Neural crest cell (in vitro differentiated cells): ENCODE data around the gene NHLH2. TPM values are rescaled to one million over a fixed set of nuclear protein-coding genes. Genes with fewer than 3 reads are reported as not detected.

Experiments used
- DNase-seq: peaks from one replicate; pipeline ENCODE4 v3.0.0; 2021; ENCODE audit warnings: low read depth, mixed read lengths, low spot score
- H3K27ac Mint-ChIP-seq: one replicate; pipeline ENCODE4 v1.8.0; 2021; ENCODE audit warnings: mild to moderate bottlenecking, mixed read lengths; ENCODE audit not compliant: unreplicated experiment
- H3K27me3 Mint-ChIP-seq: 2 replicates; pipeline ENCODE4 v1.8.0; 2021; ENCODE audit warnings: low read depth, mild to moderate bottlenecking, mixed read lengths
- H3K36me3 Mint-ChIP-seq: 2 replicates; pipeline ENCODE4 v1.8.0; 2021; ENCODE audit warnings: low read depth, mild to moderate bottlenecking, mixed read lengths
- H3K4me1 Mint-ChIP-seq: 2 replicates; pipeline ENCODE4 v1.8.0; 2021; ENCODE audit warnings: mixed read lengths
- H3K4me3 Mint-ChIP-seq: one replicate; pipeline ENCODE4 v1.8.0; 2021; ENCODE audit warnings: mild to moderate bottlenecking, mixed read lengths
- H3K9me3 Mint-ChIP-seq: 2 replicates; pipeline ENCODE4 v1.8.0; 2021; ENCODE audit warnings: mixed read lengths
- CTCF ChIP-seq: fragments of 200-600 bp; sonication (generic); conservative IDR thresholded peaks from 2 replicates; pipeline ENCODE4 v1.5.0; 2021; ENCODE audit warnings: antibody characterized with exemption, mild to moderate bottlenecking
- total RNA-seq: library from RNA; stranded (reverse); gene quantifications from 2 replicates; pipeline ENCODE4 v1.2.1, GENCODE V29; 2021

NHLH2 gene
- total RNA-seq, 1 donor from 2014 or later: 8.4 TPM

DNA sequence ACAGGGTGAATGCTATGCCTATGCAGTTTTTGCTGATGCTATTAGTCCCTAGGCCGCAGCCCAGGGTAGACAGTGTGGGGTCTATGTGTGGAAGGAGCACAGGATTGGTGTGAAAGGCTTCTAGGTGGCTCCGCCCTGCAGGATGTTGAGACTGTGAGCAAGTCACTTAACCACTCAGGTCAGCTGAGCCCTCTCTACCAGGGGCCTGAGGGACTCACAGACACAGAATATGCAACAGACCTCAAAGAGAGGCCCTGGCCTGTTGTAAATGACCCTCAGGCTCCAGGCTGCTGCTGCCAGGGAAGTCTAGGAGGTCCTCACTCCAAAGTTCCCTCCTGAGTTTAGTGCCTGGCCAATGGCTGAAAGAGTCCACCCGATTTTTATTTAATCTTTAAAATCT lies 11.0 kb downstream of the NHLH2 start:
- Mint-ChIP-seq H3K27ac (no peak overlapping the region), H3K27me3 (peaks cover 38% of the 10 kb centered on the region), H3K36me3 (no peaks in the 10 kb centered on the region), H3K4me1 (peaks cover 23% of the 10 kb centered on the region), H3K4me3 (peak overlapping the region; percentile 66), H3K9me3 (no peaks in the 10 kb centered on the region)
- no peak for TF ChIP-seq CTCF
- no peak for DNase-seq

GRCh38 chr1:115829023-115829674 lies 11.8 kb downstream of the NHLH2 start:
- Mint-ChIP-seq H3K4me1 (peaks cover 23% of the 10 kb centered on the region), H3K36me3 (no peaks in the 10 kb centered on the region), H3K4me3 (peak overlapping the region; percentile 80), H3K9me3 (no peaks in the 10 kb centered on the region), H3K27ac (no peak overlapping the region), H3K27me3 (peaks cover 32% of the 10 kb centered on the region)
- no peak for TF ChIP-seq CTCF
- no peak for DNase-seq

DNA sequence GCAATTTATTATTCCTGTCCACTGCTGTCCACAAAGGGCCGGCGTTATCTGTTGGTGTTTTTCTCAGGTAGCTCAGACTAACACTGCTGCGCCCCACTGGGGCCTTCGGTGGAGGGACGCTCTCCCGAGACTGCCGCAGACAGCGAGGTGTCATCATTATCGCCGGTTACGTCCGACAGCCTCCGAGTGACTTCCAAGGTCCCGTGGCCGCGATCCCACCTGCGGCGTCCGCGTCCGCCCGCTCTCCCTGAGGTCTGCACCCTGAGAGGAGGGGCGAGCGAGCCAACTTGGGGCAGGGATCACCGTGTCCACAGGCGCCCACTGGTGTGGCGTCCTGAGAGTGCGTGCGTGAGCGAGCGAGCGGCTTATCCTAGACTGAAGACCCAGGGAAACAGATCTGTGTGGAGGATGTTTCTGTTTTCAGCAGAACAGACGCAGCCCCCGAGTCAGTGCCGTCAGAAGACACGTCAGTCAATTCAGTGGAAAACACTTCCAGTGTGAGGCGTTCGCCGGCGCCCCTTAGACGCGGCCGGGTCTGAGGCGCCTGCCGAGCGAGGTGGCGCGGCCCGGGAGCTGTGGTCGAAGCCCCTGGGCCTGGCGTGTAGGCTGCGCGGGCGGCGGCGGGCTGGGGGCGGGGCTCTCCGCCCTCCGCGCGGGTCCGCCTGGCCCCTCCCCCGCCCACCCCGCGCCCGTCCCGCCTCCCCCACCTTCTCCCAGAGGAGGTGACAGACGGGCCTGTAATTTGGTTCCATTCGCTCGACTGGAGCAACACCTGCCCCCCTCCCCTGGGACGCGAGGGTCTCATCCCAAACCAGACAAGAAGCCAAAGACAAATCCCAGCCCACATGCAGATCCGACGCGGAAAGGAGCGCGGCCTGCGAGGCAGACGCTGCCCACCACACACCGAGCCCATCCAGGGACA lies 12.6 kb downstream of the NHLH2 start:
- Mint-ChIP-seq H3K27ac (peak overlapping the region; percentile 86), H3K4me1 (peaks cover 23% of the 10 kb centered on the region), H3K36me3 (no peaks in the 10 kb centered on the region), H3K9me3 (no peaks in the 10 kb centered on the region), H3K4me3 (peak overlapping the region; percentile 80), H3K27me3 (peaks cover 25% of the 10 kb centered on the region)
- TF ChIP-seq CTCF: no peak
- peak; percentile 41 for DNase-seq

DNA sequence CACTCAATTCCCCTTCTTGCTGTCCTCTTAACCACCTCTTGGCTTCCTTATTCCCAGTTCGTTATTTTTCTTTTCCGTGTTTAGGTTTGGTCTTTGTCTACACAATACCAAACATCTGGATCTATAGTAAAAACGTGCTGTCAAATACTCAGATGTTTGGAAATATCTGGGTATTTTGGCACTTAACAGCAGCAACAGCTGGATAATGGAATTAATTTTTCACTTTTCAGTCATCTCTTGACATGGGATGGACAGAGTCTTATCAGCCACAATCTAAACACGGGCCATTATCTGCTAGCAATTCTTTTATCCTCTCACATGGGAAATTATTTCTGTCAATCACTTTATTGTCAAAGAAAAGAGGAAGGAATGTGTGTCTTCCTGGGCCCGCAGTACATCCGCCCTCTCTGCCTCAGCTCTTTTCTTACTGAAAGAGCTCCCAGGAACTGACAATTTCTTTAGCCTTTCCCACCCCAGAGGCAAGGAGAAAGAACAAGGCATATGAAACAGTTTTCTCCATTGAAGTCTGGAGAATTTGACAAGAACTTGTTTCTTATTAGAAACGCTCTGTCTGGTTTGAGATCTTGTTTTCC lies 13.4 kb downstream of the NHLH2 start:
- H3K36me3 Mint-ChIP-seq: no peaks in the 10 kb centered on the region
- DNase-seq: no peak
- no peaks in the 10 kb centered on the region for H3K9me3 Mint-ChIP-seq
- TF ChIP-seq CTCF: no peak
- H3K4me1 Mint-ChIP-seq: peaks cover 23% of the 10 kb centered on the region
- H3K4me3 Mint-ChIP-seq: peak overlapping the region; percentile 80
- H3K27me3 Mint-ChIP-seq: peaks cover 23% of the 10 kb centered on the region
- no peak overlapping the region for H3K27ac Mint-ChIP-seq

- Mint-ChIP-seq H3K4me3 (peak overlapping the region; percentile 13), H3K9me3 (no peaks in the 10 kb centered on the region), H3K27ac (no peak overlapping the region), H3K36me3 (no peaks in the 10 kb centered on the region), H3K27me3 (peaks cover 22% of the 10 kb centered on the region), H3K4me1 (peaks cover 23% of the 10 kb centered on the region)
- TF ChIP-seq CTCF: no peak
- DNase-seq: no peak
Measured at GRCh38 chr1:115826628-115827027, 14.3 kb downstream of the NHLH2 start.
